COLO829 (cell line): ENCODE data around the gene DAPL1.

Experiments
- DNase-seq: peaks from one replicate; pipeline ENCODE4 v3.0.0; 2012; ENCODE audit warnings: low spot score

DAPL1 gene, protein sequence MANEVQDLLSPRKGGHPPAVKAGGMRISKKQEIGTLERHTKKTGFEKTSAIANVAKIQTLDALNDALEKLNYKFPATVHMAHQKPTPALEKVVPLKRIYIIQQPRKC

GRCh38 chr2:158795195-158795924 is at the start of gene DAPL1:
Gene DAPL1 (plus strand): TSS chr2:158795317. CDS start chr2:158795373, 56 bp downstream.
- no peak for DNase-seq

DNA sequence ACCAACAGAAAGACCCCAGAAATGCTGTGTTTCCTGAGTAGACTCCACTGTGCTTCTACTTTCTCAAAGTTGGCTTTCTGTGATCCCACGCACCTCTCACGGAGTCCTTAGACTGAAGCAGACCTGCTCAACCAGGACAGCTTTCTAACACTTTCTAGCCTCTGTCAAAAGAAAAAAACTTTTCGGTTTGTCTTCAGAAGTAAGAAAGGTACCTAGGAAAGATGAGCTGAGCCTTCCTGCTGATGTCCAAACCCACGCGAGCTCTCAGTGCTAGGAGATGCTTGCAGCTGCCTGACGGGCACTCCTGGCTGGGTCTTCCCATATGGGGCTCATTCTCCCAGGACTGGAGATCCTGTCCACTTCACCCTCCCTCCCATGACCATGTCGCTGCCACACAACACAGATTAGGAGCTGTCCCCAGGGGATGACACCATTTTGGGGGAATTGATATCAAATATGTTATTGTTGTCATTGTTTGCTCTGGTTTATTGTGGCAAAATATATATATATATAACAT is 49.2 kb upstream of the DAPL1 start:
- DNase-seq = no peak

DNA sequence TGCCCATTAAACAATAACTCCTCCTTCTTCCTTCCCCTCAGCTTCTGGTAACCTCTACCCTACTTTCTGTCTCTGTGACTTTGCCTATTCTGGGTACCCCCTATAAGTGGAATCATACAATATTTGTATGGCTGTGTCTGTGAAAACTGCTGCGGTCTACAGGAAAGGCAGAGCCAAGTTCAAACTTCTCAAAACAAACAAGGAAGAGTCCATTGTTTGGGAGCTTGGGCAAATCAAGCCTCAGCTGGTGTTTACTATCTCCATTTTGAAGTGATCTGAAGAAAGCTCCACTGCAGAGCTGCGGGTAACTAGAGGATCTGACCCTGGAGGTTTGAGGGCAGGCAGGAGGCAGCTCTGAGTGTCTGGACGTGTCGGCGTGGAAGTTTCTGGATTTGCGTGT is 48.6 kb upstream of the DAPL1 start:
- no peak for DNase-seq

DNA sequence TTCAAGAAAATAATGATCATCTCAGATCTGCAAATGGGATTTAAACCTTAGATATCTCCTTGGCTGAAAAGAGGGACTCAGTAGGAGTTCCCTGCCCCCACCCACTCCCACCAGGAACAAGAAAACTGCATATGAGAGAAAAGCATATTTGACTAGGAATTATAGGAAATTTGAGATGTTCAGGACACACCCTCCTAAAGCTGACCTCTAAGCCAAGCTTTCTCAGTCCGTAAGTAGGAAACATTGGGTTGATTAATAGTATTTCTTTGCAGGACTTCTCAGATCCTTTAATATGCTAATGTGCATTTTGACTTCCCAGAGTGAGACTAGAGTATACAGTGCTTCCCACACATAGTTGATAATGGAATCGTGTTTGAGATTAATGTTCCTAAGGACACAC is 47.8 kb upstream of the DAPL1 start:
- DNase-seq = no peak

- DNase-seq = no peak
These were observed 46.1 kb upstream of the DAPL1 start for GRCh38 chr2:158748926-158749590.

DNA sequence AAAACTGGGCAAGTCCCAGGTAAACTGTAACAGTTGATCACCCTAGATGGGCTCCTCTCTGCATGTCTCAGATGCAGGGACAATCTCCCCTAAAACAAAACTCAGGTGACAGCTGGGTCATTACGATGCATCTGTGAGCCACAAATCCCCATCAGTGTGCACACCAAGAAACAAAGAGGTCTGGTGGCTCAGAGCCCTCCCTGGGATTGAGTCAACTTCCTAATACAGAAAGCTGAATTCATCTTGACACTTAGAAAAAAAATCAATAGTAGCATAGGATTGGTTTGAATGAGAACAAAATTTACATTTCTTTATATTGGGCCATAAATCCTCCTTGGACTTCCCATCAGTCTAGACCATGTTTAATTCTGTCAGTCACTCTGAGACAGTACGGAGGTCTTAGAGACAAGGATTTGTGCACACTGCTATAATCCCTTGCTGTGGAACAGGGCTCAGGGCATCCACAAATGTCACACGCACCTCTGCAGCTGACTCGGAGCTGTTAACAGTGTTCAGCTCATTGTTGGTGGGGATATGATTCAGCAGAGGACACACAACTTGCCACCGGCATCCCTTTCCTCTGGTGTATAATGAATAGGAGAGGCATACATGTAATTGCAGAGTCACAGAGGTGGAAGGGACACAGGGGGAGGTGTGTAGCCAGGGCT is 44.5 kb upstream of the DAPL1 start:
- no peak for DNase-seq

GRCh38 chr2:158753641-158754611 is 41.2 kb upstream of the DAPL1 start:
- DNase-seq = peak; percentile 83

DNA sequence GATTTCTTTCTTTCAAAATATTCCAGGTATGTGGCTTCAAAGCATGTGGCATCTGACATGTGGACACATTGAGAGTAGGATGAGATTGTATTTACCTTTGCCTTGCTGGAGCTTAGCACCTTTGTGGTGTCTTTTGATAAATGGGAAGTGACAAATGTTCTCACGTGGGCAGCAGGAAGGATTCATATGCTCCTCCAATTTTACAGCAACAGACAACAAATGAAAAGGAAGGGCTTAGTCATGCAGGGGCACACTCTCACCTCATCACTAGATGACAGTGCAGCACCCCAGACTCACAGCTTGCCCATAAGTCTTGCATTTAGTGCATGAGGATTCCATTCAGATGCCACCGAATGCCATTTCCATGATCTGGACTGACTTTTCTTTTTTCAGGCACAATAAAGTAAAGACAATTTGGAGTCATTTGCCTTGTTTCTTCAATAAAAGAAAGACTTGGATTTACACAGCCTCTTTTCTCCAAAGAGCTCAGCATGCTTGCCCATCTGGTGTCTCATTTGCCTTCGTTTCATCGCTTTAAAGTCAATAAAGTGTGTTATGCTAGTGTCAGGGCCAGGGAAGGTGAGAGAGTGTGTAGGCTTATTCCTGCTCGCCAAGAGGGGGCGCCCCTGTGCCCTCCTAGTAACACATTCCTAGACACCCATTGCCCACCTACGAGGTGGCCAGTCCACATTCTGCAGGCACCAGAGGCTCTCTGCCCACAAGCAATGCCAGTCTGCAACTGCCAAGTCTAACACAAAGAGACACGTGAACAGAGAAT is 39.6 kb upstream of the DAPL1 start:
- no peak for DNase-seq

- no peak for DNase-seq
These were observed 38.8 kb upstream of the DAPL1 start for GRCh38 chr2:158756331-158756730.

GRCh38 chr2:158756976-158757375 is 38.1 kb upstream of the DAPL1 start:
- no peak for DNase-seq

DNA sequence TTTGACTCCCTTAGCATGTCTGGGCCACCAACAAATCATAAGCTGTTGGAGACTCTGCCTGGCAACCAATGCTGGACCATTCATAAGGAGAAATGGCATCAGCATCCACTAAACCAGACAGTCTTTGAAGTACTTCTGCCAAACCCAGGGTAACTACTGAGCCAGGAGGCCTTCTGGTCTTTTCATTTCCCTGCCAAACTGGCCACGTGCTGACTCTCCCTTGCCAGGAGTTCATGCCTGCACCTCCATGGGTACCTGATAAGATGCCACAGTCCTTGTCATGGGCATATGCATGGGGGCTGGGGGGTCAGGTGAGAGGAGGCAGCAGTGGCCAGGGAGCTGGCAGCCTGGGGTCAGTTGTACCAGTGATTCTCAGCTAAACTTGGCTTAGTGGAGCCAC is 34.2 kb upstream of the DAPL1 start:
- no peak for DNase-seq

GRCh38 chr2:158761621-158762020 is 33.5 kb upstream of the DAPL1 start:
- no peak for DNase-seq

DNA sequence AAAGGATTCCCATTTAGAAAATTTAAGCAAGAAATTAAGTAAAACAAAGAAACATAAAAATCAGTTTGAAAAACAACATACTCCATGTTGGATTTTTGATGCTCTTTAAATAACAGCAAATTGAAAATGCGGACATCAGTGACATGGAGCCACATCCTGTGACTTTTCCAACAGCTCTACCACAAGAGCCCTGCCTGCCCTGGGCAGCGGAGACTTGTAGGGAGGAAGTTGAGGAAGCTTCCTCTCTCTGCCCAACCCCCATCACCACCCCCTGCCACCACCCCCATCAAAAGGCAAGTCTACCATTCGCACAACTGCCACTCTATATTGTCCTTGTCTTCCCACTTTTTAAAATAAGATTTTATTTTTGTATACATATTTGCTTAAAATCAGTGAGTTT is 32.8 kb upstream of the DAPL1 start:
- no peak for DNase-seq

- DNase-seq = no peak
These were observed 28.6 kb upstream of the DAPL1 start for GRCh38 chr2:158766524-158766923.

GRCh38 chr2:158772306-158773078 is 22.6 kb upstream of the DAPL1 start:
- no peak for DNase-seq

DNA sequence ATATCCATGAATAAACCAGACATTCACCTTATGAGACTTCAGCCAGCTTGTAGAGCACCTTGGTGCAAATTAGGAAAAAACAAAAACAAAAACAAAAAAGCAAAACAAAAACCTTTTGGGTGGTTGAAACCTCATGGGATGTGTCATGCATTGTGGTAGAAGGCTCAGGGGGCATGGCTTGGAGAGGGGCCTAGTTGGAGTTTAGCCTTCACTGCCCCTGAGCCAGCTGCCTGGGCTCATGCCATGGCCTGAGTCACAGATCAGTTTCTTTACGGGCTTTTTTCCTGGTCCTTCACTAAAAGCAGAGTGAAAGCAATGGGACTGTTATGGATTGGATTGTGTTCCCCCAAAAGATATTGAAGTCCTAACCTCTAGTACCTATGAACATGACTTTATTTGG is 22.0 kb upstream of the DAPL1 start:
- no peak for DNase-seq

- DNase-seq = no peak
These were observed 20.4 kb upstream of the DAPL1 start for GRCh38 chr2:158774681-158775080.

DNA sequence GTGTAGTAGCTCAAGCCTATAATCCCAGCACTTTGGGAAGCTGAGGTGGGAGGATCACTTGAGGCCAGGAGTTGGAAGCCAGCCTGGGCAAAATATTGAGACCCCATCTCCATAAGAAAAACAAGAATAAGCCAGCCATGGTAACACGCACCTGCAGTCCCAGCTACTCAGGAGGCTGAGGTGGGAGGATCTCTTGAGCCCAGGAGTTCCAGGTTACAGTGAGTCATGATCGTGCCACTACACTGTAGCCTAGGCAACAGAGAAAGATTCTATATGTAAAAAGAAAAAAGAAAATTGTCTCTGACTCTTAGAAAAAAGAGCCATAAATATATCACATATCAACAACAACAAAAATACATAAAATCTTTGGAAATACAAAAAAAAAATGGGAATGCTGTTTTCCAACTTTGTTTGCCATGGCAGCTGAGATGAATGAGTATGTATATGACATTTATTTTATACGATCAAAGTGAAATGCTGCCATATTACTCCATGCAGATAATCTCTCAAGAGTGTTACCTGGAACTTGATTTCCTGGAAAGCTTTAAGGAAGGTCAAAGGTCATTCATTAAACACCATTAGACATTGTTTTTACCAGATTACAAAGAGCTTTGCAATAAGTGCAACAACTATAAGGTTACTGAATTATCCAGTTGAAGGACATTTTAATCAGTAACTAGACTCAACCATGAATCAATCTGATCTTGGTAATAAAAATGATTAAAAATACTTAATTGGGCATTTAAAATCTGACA is 19.7 kb upstream of the DAPL1 start:
- DNase-seq = no peak

- DNase-seq = no peak
These were observed 18.9 kb upstream of the DAPL1 start for GRCh38 chr2:158776231-158776630.
